ENCODE measurements around the gene HERC5.

- TF ChIP-seq, protein P1, sequence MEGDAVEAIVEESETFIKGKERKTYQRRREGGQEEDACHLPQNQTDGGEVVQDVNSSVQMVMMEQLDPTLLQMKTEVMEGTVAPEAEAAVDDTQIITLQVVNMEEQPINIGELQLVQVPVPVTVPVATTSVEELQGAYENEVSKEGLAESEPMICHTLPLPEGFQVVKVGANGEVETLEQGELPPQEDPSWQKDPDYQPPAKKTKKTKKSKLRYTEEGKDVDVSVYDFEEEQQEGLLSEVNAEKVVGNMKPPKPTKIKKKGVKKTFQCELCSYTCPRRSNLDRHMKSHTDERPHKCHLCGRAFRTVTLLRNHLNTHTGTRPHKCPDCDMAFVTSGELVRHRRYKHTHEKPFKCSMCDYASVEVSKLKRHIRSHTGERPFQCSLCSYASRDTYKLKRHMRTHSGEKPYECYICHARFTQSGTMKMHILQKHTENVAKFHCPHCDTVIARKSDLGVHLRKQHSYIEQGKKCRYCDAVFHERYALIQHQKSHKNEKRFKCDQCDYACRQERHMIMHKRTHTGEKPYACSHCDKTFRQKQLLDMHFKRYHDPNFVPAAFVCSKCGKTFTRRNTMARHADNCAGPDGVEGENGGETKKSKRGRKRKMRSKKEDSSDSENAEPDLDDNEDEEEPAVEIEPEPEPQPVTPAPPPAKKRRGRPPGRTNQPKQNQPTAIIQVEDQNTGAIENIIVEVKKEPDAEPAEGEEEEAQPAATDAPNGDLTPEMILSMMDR (conservative IDR thresholded peaks at IDR 0.05) = no peak
- TF ChIP-seq EZH2 (IDR thresholded peaks at IDR 0.05; ENCODE audit: low read depth) = no peak
Measured at GRCh38 chr4:88514557-88515511, 57.9 kb downstream of the HERC5 start.
